Measurements from ENCODE around the gene ANKDD1A.

Gene ANKDD1A

GRCh38 chr15:64895285-64896065, 16.2 kb upstream of the ANKDD1A start:
- TF ChIP-seq, protein P1, sequence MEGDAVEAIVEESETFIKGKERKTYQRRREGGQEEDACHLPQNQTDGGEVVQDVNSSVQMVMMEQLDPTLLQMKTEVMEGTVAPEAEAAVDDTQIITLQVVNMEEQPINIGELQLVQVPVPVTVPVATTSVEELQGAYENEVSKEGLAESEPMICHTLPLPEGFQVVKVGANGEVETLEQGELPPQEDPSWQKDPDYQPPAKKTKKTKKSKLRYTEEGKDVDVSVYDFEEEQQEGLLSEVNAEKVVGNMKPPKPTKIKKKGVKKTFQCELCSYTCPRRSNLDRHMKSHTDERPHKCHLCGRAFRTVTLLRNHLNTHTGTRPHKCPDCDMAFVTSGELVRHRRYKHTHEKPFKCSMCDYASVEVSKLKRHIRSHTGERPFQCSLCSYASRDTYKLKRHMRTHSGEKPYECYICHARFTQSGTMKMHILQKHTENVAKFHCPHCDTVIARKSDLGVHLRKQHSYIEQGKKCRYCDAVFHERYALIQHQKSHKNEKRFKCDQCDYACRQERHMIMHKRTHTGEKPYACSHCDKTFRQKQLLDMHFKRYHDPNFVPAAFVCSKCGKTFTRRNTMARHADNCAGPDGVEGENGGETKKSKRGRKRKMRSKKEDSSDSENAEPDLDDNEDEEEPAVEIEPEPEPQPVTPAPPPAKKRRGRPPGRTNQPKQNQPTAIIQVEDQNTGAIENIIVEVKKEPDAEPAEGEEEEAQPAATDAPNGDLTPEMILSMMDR (IDR thresholded peaks at IDR 0.05; ENCODE audit: insufficient read depth, missing control alignments), result no peak
- FAIRE-seq (no peak), DNase-seq (ENCODE audit: insufficient read length, low spot score) (no peak)

DNA sequence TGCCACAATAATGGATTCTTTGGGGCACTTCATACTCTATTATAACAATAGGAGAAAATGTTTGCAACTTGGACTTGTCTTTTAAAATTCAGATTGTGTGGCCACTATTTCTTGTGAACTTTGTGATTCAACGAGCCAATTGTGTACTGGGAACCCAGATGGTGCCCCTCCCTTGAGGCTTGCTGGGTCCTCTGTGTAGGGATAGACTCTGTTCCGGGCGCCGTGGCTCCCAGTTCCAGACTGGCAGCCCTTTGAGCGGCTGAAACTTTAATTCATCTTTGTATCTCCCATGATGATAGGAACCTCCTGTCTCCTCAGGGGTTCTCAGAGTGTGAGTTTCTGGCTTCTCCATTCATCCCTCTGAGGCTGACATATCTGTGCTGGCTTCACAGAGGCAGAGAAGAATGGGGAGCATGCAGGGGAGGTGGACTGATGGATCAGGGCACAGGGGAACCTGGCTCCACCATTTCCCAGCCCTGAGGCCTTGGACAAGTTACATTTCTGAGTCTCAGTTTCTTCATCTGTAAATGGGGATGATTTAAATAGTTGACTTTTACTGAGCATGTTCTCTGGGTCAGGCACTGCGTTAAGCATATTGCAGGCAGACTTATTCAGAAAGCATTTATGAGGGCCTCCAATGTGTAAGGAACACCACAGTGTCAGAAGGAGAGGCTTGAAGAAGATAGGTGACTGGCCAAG, 15.2 kb upstream of the ANKDD1A start:
- DNase-seq (ENCODE audit: insufficient read length, low spot score) (no peak), FAIRE-seq (no peak)
- TF ChIP-seq, protein P1 (IDR thresholded peaks at IDR 0.05; ENCODE audit: insufficient read depth, missing control alignments), result no peak

DNA sequence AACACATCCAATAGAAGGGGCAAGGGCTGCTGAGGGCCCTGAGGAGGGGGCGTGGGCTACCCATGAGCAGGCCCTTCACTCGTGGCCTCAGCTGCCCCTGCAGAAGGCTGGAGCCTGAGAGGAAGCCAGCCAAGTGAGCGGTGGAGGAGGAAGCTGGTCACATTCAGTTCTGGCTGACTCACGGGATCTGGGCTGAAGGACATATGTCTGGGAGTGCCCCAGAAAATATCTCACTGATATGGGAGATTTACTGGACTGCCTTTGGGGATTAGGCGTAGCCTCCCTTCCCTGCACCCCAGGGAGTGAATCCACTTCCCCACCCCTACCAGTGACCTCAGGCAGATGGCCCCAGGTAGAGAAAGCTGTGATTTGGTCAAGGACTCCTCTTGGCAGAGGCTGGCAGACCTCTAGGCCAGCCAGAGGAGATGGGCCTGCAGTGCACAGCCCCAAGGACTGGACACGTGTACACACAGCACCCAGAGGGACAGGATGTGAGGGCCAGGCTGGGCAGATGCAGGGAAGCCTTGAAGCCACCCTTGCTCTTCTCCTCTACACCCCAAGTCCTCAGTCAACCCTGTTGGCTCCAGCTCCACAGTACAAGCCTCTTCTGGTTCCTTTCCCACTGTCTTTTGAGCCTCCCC, 14.2 kb upstream of the ANKDD1A start:
- DNase-seq (ENCODE audit: insufficient read length, low spot score) (no peak), FAIRE-seq (no peak)
- TF ChIP-seq, protein P1 (IDR thresholded peaks at IDR 0.05; ENCODE audit: insufficient read depth, missing control alignments), result no peak

DNA sequence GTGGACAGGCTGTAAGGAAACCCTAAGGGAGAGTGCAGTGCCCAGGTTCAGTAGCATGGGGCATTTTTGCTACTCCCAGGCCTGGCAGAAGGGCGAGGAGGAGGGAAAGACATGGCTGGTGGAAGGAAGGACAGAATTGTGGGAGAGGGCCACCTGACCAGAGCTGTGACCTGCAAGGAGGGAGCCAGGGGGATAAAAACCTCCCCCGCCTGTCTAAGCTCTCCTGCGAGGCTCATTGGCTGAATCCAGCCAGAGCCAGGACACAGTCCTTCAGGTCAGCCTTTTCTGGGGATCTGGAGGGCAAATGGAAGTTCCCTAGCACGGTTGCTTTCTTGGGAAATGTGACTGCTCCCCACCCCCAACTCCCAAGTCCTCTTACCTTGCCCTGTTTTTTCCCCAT, 13.3 kb upstream of the ANKDD1A start:
- TF ChIP-seq, protein P1 (IDR thresholded peaks at IDR 0.05; ENCODE audit: insufficient read depth, missing control alignments), result no peak
- FAIRE-seq (no peak), DNase-seq (ENCODE audit: insufficient read length, low spot score) (no peak)

DNA sequence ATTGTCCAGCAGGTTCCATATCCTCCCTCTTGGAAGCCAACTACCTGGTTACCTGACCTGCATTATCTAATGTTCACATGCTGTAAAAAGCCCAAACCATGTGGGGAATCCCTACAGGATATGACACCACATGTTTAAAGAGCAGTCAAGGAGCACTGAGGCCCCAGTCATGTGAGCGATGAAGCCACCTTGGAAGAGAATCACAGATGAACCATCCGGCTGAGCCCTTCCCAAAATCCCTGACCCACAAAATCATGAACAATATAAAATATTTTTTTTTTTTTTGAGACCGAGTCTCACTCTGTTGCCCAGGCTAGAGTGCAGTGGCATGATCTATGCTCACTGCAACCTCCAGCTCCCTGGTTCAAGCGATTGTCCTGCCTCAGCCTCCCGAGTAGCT, 10.6 kb upstream of the ANKDD1A start:
- DNase-seq (ENCODE audit: insufficient read length, low spot score) (no peak), FAIRE-seq (no peak)
- TF ChIP-seq, protein P1 (IDR thresholded peaks at IDR 0.05; ENCODE audit: insufficient read depth, missing control alignments), result no peak

DNA sequence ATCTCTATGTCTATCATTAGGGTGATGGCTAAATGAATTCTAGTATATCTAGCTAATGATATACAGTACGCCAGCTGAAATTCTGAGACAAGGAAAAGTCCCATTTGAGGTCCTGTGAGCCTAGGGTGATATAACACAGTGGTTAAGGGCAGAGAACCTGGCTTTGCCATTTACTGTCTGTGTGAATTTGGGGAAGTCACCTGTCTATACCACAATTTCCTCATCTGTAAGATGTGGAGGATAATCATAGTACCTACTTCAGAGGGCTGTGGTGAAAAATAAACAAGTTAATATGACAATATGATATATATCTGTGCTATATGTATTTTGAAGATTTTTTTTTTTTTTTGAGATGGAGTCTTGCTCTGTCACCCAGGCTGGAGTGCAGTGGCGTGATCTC, 9.8 kb upstream of the ANKDD1A start:
- DNase-seq (ENCODE audit: insufficient read length, low spot score), result no peak
- TF ChIP-seq, protein P1 (IDR thresholded peaks at IDR 0.05; ENCODE audit: insufficient read depth, missing control alignments), result no peak
- FAIRE-seq, result no peak
